Natural killer cell treated with Interleukin-12 subunit alpha and Interleukin-12 subunit beta and Interleukin-15 and Interleukin-18, amount 100 ng/mL, for 72 hours (primary cell): ENCODE data around the gene GCHFR. TPM values are rescaled to one million over a fixed set of nuclear protein-coding genes. Genes with fewer than 3 reads are reported as not detected.

ENCODE experiments used
- ATAC-seq, 2 donors: fragments of 150-1000 bp; cut with Tn5 transposase in 1 of 2; sonication (Bioruptor Pico), chemical (Tn5 transposase) in 1 of 2; 2 replicates each; pipeline ENCODE4 v1.10.0; 2021
- DNase-seq: peaks from one replicate; pipeline ENCODE4 v3.0.0; 2022; ENCODE audit warnings: low spot score
- H3K27ac Mint-ChIP-seq, 2 donors: 1 replicate in 1 of 2; 2 replicates in 1 of 2; pipeline ENCODE4 v1.8.0; 2022; ENCODE audit warnings: mixed read lengths in 2 of 2, mild to moderate bottlenecking in 1 of 2, moderate library complexity in 1 of 2
- H3K27me3 Mint-ChIP-seq, 2 donors: 1 replicate in 1 of 2; 2 replicates in 1 of 2; pipeline ENCODE4 v1.8.0; 2022; ENCODE audit warnings: mixed read lengths in 2 of 2
- H3K36me3 Mint-ChIP-seq: one replicate; pipeline ENCODE4 v1.8.0; 2022; ENCODE audit warnings: mixed read lengths
- H3K4me1 Mint-ChIP-seq, 2 donors: 1 replicate in 1 of 2; 2 replicates in 1 of 2; pipeline ENCODE4 v1.8.0; 2022; ENCODE audit warnings: low read depth in 2 of 2, mixed read lengths in 2 of 2, mild to moderate bottlenecking in 1 of 2
- H3K4me3 Mint-ChIP-seq: one replicate; pipeline ENCODE4 v1.8.0; 2022; ENCODE audit warnings: mixed read lengths
- H3K9me3 Mint-ChIP-seq: 2 replicates; pipeline ENCODE4 v1.8.0; 2022; ENCODE audit warnings: mixed read lengths
- total RNA-seq, 2 donors: library from RNA; stranded (reverse); gene quantifications; one replicate each; pipeline ENCODE4 v1.2.3, GENCODE V29; 2022

Gene GCHFR
- total RNA-seq, 2 donors from 2014 or later = 9.1 to 14.4 TPM

- DNase-seq = no peak
Measured at GRCh38 chr15:40744815-40745152, 19.1 kb upstream of the GCHFR start.

GRCh38 chr15:40746916-40747418 lies 16.9 kb upstream of the GCHFR start:
- no peak overlapping the region for H3K4me3 Mint-ChIP-seq
- H3K4me1 Mint-ChIP-seq = peaks cover 45 to 53% of the 10 kb centered on the region in 2 donors
- ATAC-seq (no peak), DNase-seq (no peak)
- H3K9me3 Mint-ChIP-seq = no peaks in the 10 kb centered on the region
- peaks cover 4% of the 10 kb centered on the region for H3K36me3 Mint-ChIP-seq
- H3K27me3 Mint-ChIP-seq = no peaks in the 10 kb centered on the region
- peak overlapping the region; percentile 46 to 72 for H3K27ac Mint-ChIP-seq

More at GRCh38 chr15:40744815-40745152, 19.1 kb upstream of the GCHFR start:
- Mint-ChIP-seq H3K36me3 (peaks cover 3% of the 10 kb centered on the region), H3K27me3 (no peaks in the 10 kb centered on the region), H3K4me3 (peak overlapping the region; percentile 56), H3K27ac (peak overlapping the region; percentile 85 to 87), H3K4me1 (peaks cover 37 to 53% of the 10 kb centered on the region in 2 donors), H3K9me3 (no peaks in the 10 kb centered on the region)
- no peak for ATAC-seq

GRCh38 chr15:40747685-40748631 lies 15.9 kb upstream of the GCHFR start:
- Mint-ChIP-seq H3K9me3 (no peaks in the 10 kb centered on the region), H3K27me3 (no peaks in the 10 kb centered on the region), H3K4me3 (no peak overlapping the region), H3K27ac (peak overlapping the region in 1 of 2 donors; percentile 72), H3K4me1 (peaks cover 48 to 55% of the 10 kb centered on the region in 2 donors), H3K36me3 (peaks cover 4% of the 10 kb centered on the region)
- DNase-seq = no peak
- ATAC-seq = no peak

- peaks cover 4% of the 10 kb centered on the region for H3K36me3 Mint-ChIP-seq
- no peak overlapping the region for H3K4me3 Mint-ChIP-seq
- no peak overlapping the region for H3K27ac Mint-ChIP-seq
- H3K4me1 Mint-ChIP-seq = peaks cover 50 to 58% of the 10 kb centered on the region in 2 donors
- DNase-seq = no peak
- no peaks in the 10 kb centered on the region for H3K9me3 Mint-ChIP-seq
- ATAC-seq = no peak
- H3K27me3 Mint-ChIP-seq = no peaks in the 10 kb centered on the region
Measured at GRCh38 chr15:40749151-40749630, 14.7 kb upstream of the GCHFR start.

- Mint-ChIP-seq H3K27me3 (no peaks in the 10 kb centered on the region), H3K9me3 (no peaks in the 10 kb centered on the region), H3K36me3 (peaks cover 4% of the 10 kb centered on the region), H3K27ac (no peak overlapping the region), H3K4me3 (no peak overlapping the region), H3K4me1 (peaks cover 39 to 47% of the 10 kb centered on the region in 2 donors)
- DNase-seq (no peak), ATAC-seq (no peak)
Measured at GRCh38 chr15:40750885-40751284, 13.0 kb upstream of the GCHFR start.

- ATAC-seq (no peak), DNase-seq (no peak)
- peaks cover 41% of the 10 kb centered on the region in 2 donors for H3K4me1 Mint-ChIP-seq
- H3K4me3 Mint-ChIP-seq = no peak overlapping the region
- H3K27me3 Mint-ChIP-seq = no peaks in the 10 kb centered on the region
- H3K27ac Mint-ChIP-seq = no peak overlapping the region
- no peaks in the 10 kb centered on the region for H3K9me3 Mint-ChIP-seq
- peaks cover 4% of the 10 kb centered on the region for H3K36me3 Mint-ChIP-seq
Measured at GRCh38 chr15:40751745-40752144, 12.1 kb upstream of the GCHFR start.

- DNase-seq (no peak), ATAC-seq (peak in 1 of 2 donors; percentile 14)
- Mint-ChIP-seq H3K27me3 (no peaks in the 10 kb centered on the region), H3K27ac (peak overlapping the region; percentile 97 to 99), H3K36me3 (peaks cover 4% of the 10 kb centered on the region), H3K4me3 (peak overlapping the region; percentile 95), H3K9me3 (no peaks in the 10 kb centered on the region), H3K4me1 (peaks cover 26 to 37% of the 10 kb centered on the region in 2 donors)
Measured at GRCh38 chr15:40754574-40754882, 9.3 kb upstream of the GCHFR start.

- Mint-ChIP-seq H3K4me3 (peak within 1 kb of the TSS; percentile 95), H3K27ac (peak within 1 kb of the TSS; percentile 97 to 99)
Measured at GRCh38 chr15:40754883-40755811, 8.7 kb upstream of the GCHFR start, which contains the start of gene RMDN3. RMDN3 (minus strand) TSS chr15:40755254; CDS start chr15:40754783, 471 bp downstream.

GRCh38 chr15:40755812-40756208 lies 8.1 kb upstream of the GCHFR start:
- Mint-ChIP-seq H3K4me1 (peaks cover 26 to 37% of the 10 kb centered on the region in 2 donors), H3K9me3 (no peaks in the 10 kb centered on the region), H3K4me3 (peak overlapping the region; percentile 95), H3K27ac (peak overlapping the region; percentile 97 to 99), H3K36me3 (no peaks in the 10 kb centered on the region), H3K27me3 (no peaks in the 10 kb centered on the region)
- no peak for ATAC-seq
- no peak for DNase-seq

More at GRCh38 chr15:40754883-40755811, 8.7 kb upstream of the GCHFR start, which contains the start of gene RMDN3:
- H3K4me1 Mint-ChIP-seq = peaks cover 26 to 37% of the 10 kb centered on the region in 2 donors
- DNase-seq (peak; percentile 94), ATAC-seq (peak; percentile 95 to 97)
- H3K36me3 Mint-ChIP-seq = no peaks in the 10 kb centered on the region
- H3K27me3 Mint-ChIP-seq = no peaks in the 10 kb centered on the region
- H3K9me3 Mint-ChIP-seq = no peaks in the 10 kb centered on the region

- Mint-ChIP-seq H3K4me1 (peaks cover 26 to 30% of the 10 kb centered on the region in 2 donors), H3K36me3 (no peaks in the 10 kb centered on the region), H3K4me3 (peak overlapping the region; percentile 26), H3K27me3 (no peaks in the 10 kb centered on the region), H3K27ac (peak overlapping the region; percentile 12 to 16), H3K9me3 (no peaks in the 10 kb centered on the region)
- DNase-seq (no peak), ATAC-seq (no peak)
Measured at GRCh38 chr15:40756938-40757337, 6.9 kb upstream of the GCHFR start.

GRCh38 chr15:40759961-40760360 lies 3.9 kb upstream of the GCHFR start:
- Mint-ChIP-seq H3K27ac (no peak overlapping the region), H3K9me3 (no peaks in the 10 kb centered on the region), H3K4me1 (peaks cover 11 to 14% of the 10 kb centered on the region in 2 donors), H3K4me3 (no peak overlapping the region), H3K27me3 (no peaks in the 10 kb centered on the region), H3K36me3 (no peaks in the 10 kb centered on the region)
- no peak for ATAC-seq
- no peak for DNase-seq

GRCh38 chr15:40762919-40763800 lies 708 bp upstream of the GCHFR start:
- Mint-ChIP-seq H3K27ac (peak overlapping the region in 1 of 2 donors; percentile 62), H3K4me3 (peak overlapping the region; percentile 73), H3K27me3 (no peaks in the 10 kb centered on the region), H3K9me3 (no peaks in the 10 kb centered on the region), H3K4me1 (peaks cover 14 to 17% of the 10 kb centered on the region in 2 donors), H3K36me3 (no peaks in the 10 kb centered on the region)
- DNase-seq (peak; percentile 68), ATAC-seq (peak in 1 of 2 donors; percentile 18)
